ENCODE results near the gene PGM2. TPM values are rescaled to one million over a fixed set of nuclear protein-coding genes. Genes with fewer than 3 reads are reported as not detected.
A peak's percentile ranks its signal among the peaks of the same experiment; 100 is the strongest.

PGM2 gene
- total and polyA plus RNA-seq, 12 donors, result 5.9 to 16.4 (median 8.8) TPM

- no peaks in the 10 kb centered on the region for H3K36me3 ChIP-seq
- H3K27ac ChIP-seq, result no peak overlapping the region
- ATAC-seq (peak in 1 of 8 donors; percentile 40), DNase-seq (no peak)
- no peaks in the 10 kb centered on the region for H3K27me3 ChIP-seq
- H3K9me3 ChIP-seq, result no peaks in the 10 kb centered on the region
- peaks cover 0 to 7% (median 0%) of the 10 kb centered on the region in 9 donors for H3K4me1 ChIP-seq
- intact Hi-C loops (cut with DNase I), result loop anchor here in 5 of 10 donors (10.0 kb wide), 2 partner anchors 103 to 343 kb away; a partner anchor contains a TSS
- WGBS, 2 donors, result 65 to 82% methylated on average over 2 of the region's 2 CpGs
- no peak for TF ChIP-seq CTCF (IDR thresholded peaks at IDR 0.05)
- no peak overlapping the region for H3K4me3 ChIP-seq
Measured at GRCh38 chr4:37797923-37798322, 28.6 kb upstream of the PGM2 start.

GRCh38 chr4:37798616-37799015 lies 27.9 kb upstream of the PGM2 start:
- Histone ChIP-seq H3K27me3 (no peaks in the 10 kb centered on the region), H3K4me3 (no peak overlapping the region), H3K4me1 (peaks cover 0 to 7% (median 0%) of the 10 kb centered on the region in 9 donors), H3K27ac (no peak overlapping the region), H3K9me3 (no peaks in the 10 kb centered on the region), H3K36me3 (no peaks in the 10 kb centered on the region)
- DNase-seq (no peak), ATAC-seq (no peak)
- no peak for TF ChIP-seq CTCF (IDR thresholded peaks at IDR 0.05)
- intact Hi-C loops (cut with DNase I), result loop anchor here in 5 of 10 donors (10.0 kb wide), 2 partner anchors 104 to 344 kb away; a partner anchor contains a TSS

- intact Hi-C loops (cut with DNase I), result loop anchor here (5.0 to 10.0 kb wide), 9 partner anchors 85 to 375 kb away; partner anchors contain the start of gene TBC1D1 (in 1 of the 10)
- no peak for ATAC-seq
- no peak for TF ChIP-seq CTCF (IDR thresholded peaks at IDR 0.05)
Measured at GRCh38 chr4:37799941-37800554, 26.4 kb upstream of the PGM2 start.

GRCh38 chr4:37802068-37802666 lies 24.3 kb upstream of the PGM2 start:
- Histone ChIP-seq H3K4me3 (no peak overlapping the region), H3K27me3 (no peaks in the 10 kb centered on the region), H3K36me3 (no peaks in the 10 kb centered on the region), H3K9me3 (no peaks in the 10 kb centered on the region), H3K4me1 (peaks cover 0 to 7% (median 0%) of the 10 kb centered on the region in 9 donors), H3K27ac (no peak overlapping the region)
- ATAC-seq (peak; percentile 30 to 89 (median 79)), DNase-seq (peak in 1 of 2 donors; percentile 53)
- 30 to 32% methylated on average over 4 of the region's 4 CpGs for WGBS, 2 donors
- peak in 8 of 9 donors; percentile 21 to 77 (median 52) for TF ChIP-seq CTCF (IDR thresholded peaks at IDR 0.05)
- intact Hi-C loops (cut with DNase I), result loop anchor here in 8 of 10 donors (2.0 to 10.0 kb wide), 9 partner anchors 83 to 373 kb away; partner anchors contain the start of gene TBC1D1 (in 1 of the 8)

More at GRCh38 chr4:37799941-37800554, 26.4 kb upstream of the PGM2 start:
- H3K4me1 ChIP-seq, result peaks cover 0 to 7% (median 0%) of the 10 kb centered on the region in 9 donors
- H3K36me3 ChIP-seq, result no peaks in the 10 kb centered on the region
- H3K9me3 ChIP-seq, result no peaks in the 10 kb centered on the region
- no peak overlapping the region for H3K27ac ChIP-seq
- H3K27me3 ChIP-seq, result no peaks in the 10 kb centered on the region
- no peak overlapping the region for H3K4me3 ChIP-seq
- WGBS, 2 donors, result 43 to 53% methylated on average over 4 of the region's 4 CpGs
- no peak for DNase-seq
